HEK293 (cell line): ENCODE data around the gene CDH24.

Experiments
- GLI2 ChIP-seq: fragments of 450-650 bp; formaldehyde crosslinking; IDR thresholded peaks from 2 replicates; pipeline ENCODE4; 2017; ENCODE audit warnings: missing biosample characterization, missing genetic modification characterization, low read depth, borderline replicate concordance
- HOXA7 ChIP-seq: sonication (generic); formaldehyde crosslinking; IDR thresholded peaks from 2 replicates; pipeline ENCODE4 v1.8.1; 2022; ENCODE audit warnings: missing genetic modification reagents, borderline replicate concordance
- INSM2 ChIP-seq: fragments of 450-650 bp; formaldehyde crosslinking; IDR thresholded peaks from 2 replicates; pipeline ENCODE4 v1.5.1; 2016; ENCODE audit warnings: missing biosample characterization, missing genetic modification characterization
- PATZ1 ChIP-seq: fragments of 450-650 bp; formaldehyde crosslinking; IDR thresholded peaks from 2 replicates; pipeline ENCODE4 v1.5.1; 2016; ENCODE audit warnings: missing biosample characterization, missing genetic modification characterization
- PRDM1 ChIP-seq: fragments of 450-650 bp; formaldehyde crosslinking; IDR thresholded peaks from 2 replicates; pipeline ENCODE4; 2016; ENCODE audit warnings: missing biosample characterization, missing genetic modification characterization
- SCRT1 ChIP-seq: fragments of 450-650 bp; formaldehyde crosslinking; IDR thresholded peaks from 2 replicates; pipeline ENCODE4 v1.5.1; 2016; ENCODE audit warnings: missing biosample characterization, missing genetic modification characterization, borderline replicate concordance
- TRIM28 ChIP-seq: IDR thresholded peaks from 2 replicates; pipeline ENCODE4 v1.6.1; 2011; ENCODE audit warnings: low read length, control low read depth, borderline replicate concordance
- ZNF211 ChIP-seq: fragments of 450-650 bp; formaldehyde crosslinking; IDR thresholded peaks from 2 replicates; pipeline ENCODE4 v1.5.1; 2016; ENCODE audit warnings: low read depth, missing biosample characterization, missing genetic modification characterization
- ZNF23 ChIP-seq: fragments of 450-650 bp; formaldehyde crosslinking; IDR thresholded peaks from 2 replicates; pipeline ENCODE4 v1.5.1; 2016; ENCODE audit warnings: missing biosample characterization, missing genetic modification characterization, borderline replicate concordance
- ZNF26 ChIP-seq: fragments of 450-650 bp; formaldehyde crosslinking; IDR thresholded peaks from 2 replicates; pipeline ENCODE4 v1.5.1; 2016; ENCODE audit warnings: missing biosample characterization, missing genetic modification characterization
- ZNF280C ChIP-seq: fragments of 450-650 bp; formaldehyde crosslinking; IDR thresholded peaks from 2 replicates; pipeline ENCODE4 v1.5.1; 2016; ENCODE audit warnings: missing biosample characterization, missing genetic modification characterization
- ZNF302 ChIP-seq: fragments of 450-650 bp; formaldehyde crosslinking; IDR thresholded peaks from 2 replicates; pipeline ENCODE4 v1.5.1; 2016; ENCODE audit warnings: missing biosample characterization, missing genetic modification characterization, low read depth
- ZNF423 ChIP-seq: fragments of 450-650 bp; formaldehyde crosslinking; IDR thresholded peaks from 2 replicates; pipeline ENCODE4 v1.5.1; 2016; ENCODE audit warnings: missing biosample characterization, missing genetic modification characterization
- ZNF518A ChIP-seq: fragments of 450-650 bp; formaldehyde crosslinking; conservative IDR thresholded peaks from 2 replicates; pipeline ENCODE4 v1.5.1; 2016; ENCODE audit warnings: low read depth, missing biosample characterization, missing genetic modification characterization
- ZNF621 ChIP-seq: fragments of 450-650 bp; formaldehyde crosslinking; IDR thresholded peaks from 2 replicates; pipeline ENCODE4 v1.5.1; 2017; ENCODE audit warnings: missing biosample characterization, missing genetic modification characterization
- ZNF692 ChIP-seq: fragments of 450-650 bp; formaldehyde crosslinking; IDR thresholded peaks from 2 replicates; pipeline ENCODE4 v1.5.1; 2016; ENCODE audit warnings: missing biosample characterization, missing genetic modification characterization
- ZNF777 ChIP-seq: fragments of 450-650 bp; formaldehyde crosslinking; IDR thresholded peaks from 2 replicates; pipeline ENCODE4 v1.5.1; 2017; ENCODE audit warnings: missing biosample characterization, missing genetic modification characterization, borderline replicate concordance
- ZNF791 ChIP-seq: fragments of 450-650 bp; formaldehyde crosslinking; IDR thresholded peaks from 2 replicates; pipeline ENCODE4 v1.5.1; 2016; ENCODE audit warnings: missing biosample characterization, missing genetic modification characterization
- TF ChIP-seq, protein P1 (sequence below): fragments of 450-650 bp; formaldehyde crosslinking; IDR thresholded peaks from 2 replicates; pipeline ENCODE4; 2016; ENCODE audit warnings: missing biosample characterization, missing genetic modification characterization
- TF ChIP-seq, protein P2 (sequence below): fragments of 450-650 bp; IDR thresholded peaks from 2 replicates; pipeline ENCODE4 v1.5.1; 2018; ENCODE audit warnings: missing biosample characterization, missing genetic modification characterization

CDH24 gene

GRCh38 chr14:23068789-23069412, 11.6 kb upstream of the CDH24 start (continued):
- TF ChIP-seq ZNF518A (tag by site-specific recombination) (no peak), PRDM1 (tag by site-specific recombination) (peak; percentile 90), ZNF423 (tag by site-specific recombination) (no peak), ZNF777 (no peak), ZNF791 (tag by site-specific recombination) (no peak), ZNF621 (tag by site-specific recombination) (no peak), ZNF211 (tag by site-specific recombination) (no peak), HOXA7 (CRISPR knock-in tag) (no peak), ZNF26 (no peak), ZNF23 (tag by site-specific recombination) (no peak), SCRT1 (tag by site-specific recombination) (no peak), PATZ1 (tag by site-specific recombination) (no peak), ZNF280C (no peak), ZNF302 (tag by site-specific recombination) (no peak), TRIM28 (no peak), GLI2 (tag by site-specific recombination) (no peak), INSM2 (tag by site-specific recombination) (no peak), ZNF692 (tag by site-specific recombination) (peak; percentile 62; the same call in 1 of the 2 replicates)
- TF ChIP-seq, protein P1, sequence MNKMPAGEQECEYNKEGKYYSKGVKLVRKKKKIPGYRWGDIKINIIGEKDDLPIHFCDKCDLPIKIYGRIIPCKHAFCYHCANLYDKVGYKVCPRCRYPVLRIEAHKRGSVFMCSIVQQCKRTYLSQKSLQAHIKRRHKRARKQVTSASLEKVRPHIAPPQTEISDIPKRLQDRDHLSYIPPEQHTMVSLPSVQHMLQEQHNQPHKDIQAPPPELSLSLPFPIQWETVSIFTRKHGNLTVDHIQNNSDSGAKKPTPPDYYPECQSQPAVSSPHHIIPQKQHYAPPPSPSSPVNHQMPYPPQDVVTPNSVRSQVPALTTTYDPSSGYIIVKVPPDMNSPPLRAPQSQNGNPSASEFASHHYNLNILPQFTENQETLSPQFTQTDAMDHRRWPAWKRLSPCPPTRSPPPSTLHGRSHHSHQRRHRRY (tag by site-specific recombination) = no peak
- TF ChIP-seq, protein P2, sequence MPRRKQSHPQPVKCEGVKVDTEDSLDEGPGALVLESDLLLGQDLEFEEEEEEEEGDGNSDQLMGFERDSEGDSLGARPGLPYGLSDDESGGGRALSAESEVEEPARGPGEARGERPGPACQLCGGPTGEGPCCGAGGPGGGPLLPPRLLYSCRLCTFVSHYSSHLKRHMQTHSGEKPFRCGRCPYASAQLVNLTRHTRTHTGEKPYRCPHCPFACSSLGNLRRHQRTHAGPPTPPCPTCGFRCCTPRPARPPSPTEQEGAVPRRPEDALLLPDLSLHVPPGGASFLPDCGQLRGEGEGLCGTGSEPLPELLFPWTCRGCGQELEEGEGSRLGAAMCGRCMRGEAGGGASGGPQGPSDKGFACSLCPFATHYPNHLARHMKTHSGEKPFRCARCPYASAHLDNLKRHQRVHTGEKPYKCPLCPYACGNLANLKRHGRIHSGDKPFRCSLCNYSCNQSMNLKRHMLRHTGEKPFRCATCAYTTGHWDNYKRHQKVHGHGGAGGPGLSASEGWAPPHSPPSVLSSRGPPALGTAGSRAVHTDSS (tag by site-specific recombination) = no peak
